Naive thymus-derived CD4-positive, alpha-beta T cell (primary cell): ENCODE data around the gene DACH1. TPM values are rescaled to one million over a fixed set of nuclear protein-coding genes. Genes with fewer than 3 reads are reported as not detected.

Experiments
- ATAC-seq: fragments of 150-1000 bp; cut with Tn5 transposase; 2 replicates; pipeline ENCODE4 v1.10.0; 2021; ENCODE audit warnings: mild to moderate bottlenecking, moderate library complexity
- CTCF ChIA-PET: fragments of 350-600 bp; sonication (Branson Sonifier 250); formaldehyde crosslinking; loops from one replicate; lab custom pipeline; 2021; ENCODE audit warnings: antibody characterized with exemption; lab: Charles Lee
- POLR2A ChIA-PET: fragments of 350-600 bp; sonication (Branson Sonifier 250); formaldehyde crosslinking; loops from one replicate; lab custom pipeline; 2021; ENCODE audit warnings: antibody characterized with exemption, inconsistent platforms; lab: Charles Lee
- DNase-seq, 9 donors: peaks; one replicate each; pipeline versions ENCODE4 v3.0.0 to v3.0.0-alpha.2; 2020 to 2022; ENCODE audit warnings: mixed read lengths in 1 of 9
- H3K27ac ChIP-seq: one replicate; pipeline ENCODE4 v1.7.0; 2013; ENCODE audit warnings: mild to moderate bottlenecking, low read depth, low read length, moderate library complexity
- H3K27me3 ChIP-seq, 2 donors: one replicate each; pipeline ENCODE4 v1.7.0; 2013; ENCODE audit warnings: low read length in 2 of 2, mild to moderate bottlenecking in 2 of 2, moderate library complexity in 2 of 2; ENCODE audit not compliant: control insufficient read depth in 2 of 2, insufficient read depth in 2 of 2
- H3K36me3 ChIP-seq, 3 experiments: 1 replicate in 2 of 3; 2 replicates in 1 of 3; pipeline ENCODE4 v1.7.0; 2013; ENCODE audit warnings: low read length in 3 of 3, mild to moderate bottlenecking in 3 of 3, moderate library complexity in 1 of 3; ENCODE audit not compliant: insufficient read depth in 3 of 3, control insufficient read depth in 2 of 3
- H3K4me1 ChIP-seq, 2 donors: one replicate each; pipeline ENCODE4 v1.7.0; 2013; ENCODE audit warnings: low read length in 2 of 2, mild to moderate bottlenecking in 2 of 2, moderate library complexity in 1 of 2; ENCODE audit not compliant: control insufficient read depth in 2 of 2, insufficient read depth in 2 of 2
- H3K4me3 ChIP-seq: 2 replicates; pipeline ENCODE4 v1.7.0; 2013; ENCODE audit warnings: mild to moderate bottlenecking, low read length
- H3K9me3 ChIP-seq, 3 experiments: 1 replicate in 2 of 3; 2 replicates in 1 of 3; pipeline ENCODE4 v1.7.0; 2013; ENCODE audit warnings: low read length in 3 of 3; ENCODE audit not compliant: control insufficient read depth in 2 of 3
- H3K27ac Mint-ChIP-seq, 9 donors: one replicate each; pipeline ENCODE4 v1.8.0; 2020 to 2022; ENCODE audit warnings: mixed read lengths in 9 of 9, mild to moderate bottlenecking in 8 of 9, moderate library complexity in 5 of 9, inconsistent platforms in 2 of 9
- H3K27me3 Mint-ChIP-seq, 5 donors: one replicate each; pipeline ENCODE4 v1.8.0; 2021 to 2022; ENCODE audit warnings: mixed read lengths in 5 of 5, mild to moderate bottlenecking in 1 of 5
- H3K36me3 Mint-ChIP-seq, 5 donors: one replicate each; pipeline ENCODE4 v1.8.0; 2020 to 2022; ENCODE audit warnings: mixed read lengths in 5 of 5, mild to moderate bottlenecking in 3 of 5, inconsistent platforms in 1 of 5
- H3K4me1 Mint-ChIP-seq, 7 donors: one replicate each; pipeline ENCODE4 v1.8.0; 2020 to 2022; ENCODE audit warnings: mixed read lengths in 7 of 7, mild to moderate bottlenecking in 3 of 7, inconsistent platforms in 1 of 7
- H3K4me3 Mint-ChIP-seq, 10 donors: one replicate each; pipeline ENCODE4 v1.8.0; 2020 to 2022; ENCODE audit warnings: mild to moderate bottlenecking in 10 of 10, mixed read lengths in 10 of 10, moderate library complexity in 6 of 10, inconsistent platforms in 2 of 10
- H3K9me3 Mint-ChIP-seq, 11 donors: one replicate each; pipeline ENCODE4 v1.8.0; 2020 to 2022; ENCODE audit warnings: mixed read lengths in 11 of 11, mild to moderate bottlenecking in 4 of 11, inconsistent platforms in 1 of 11, moderate library complexity in 1 of 11
- intact Hi-C, 2 donors: fragments of 100-400 bp; cut with micrococcal nuclease; formaldehyde crosslinking; loops; one replicate each; pipeline ENCODE4 v1.15.1; 2023
- polyA plus RNA-seq, 2 donors: library from polyadenylated mRNA; unstranded; fragments of 300-500 nt; fragmentation: Illumina TruSeq; gene quantifications; one replicate each; pipeline ENCODE4 v1.2.3, GENCODE V29; 2021
- total RNA-seq, 6 experiments: library from RNA in 5 of 6; stranded (reverse) in 5 of 6; gene quantifications; 1 replicate in 5 of 6; 2 replicates in 1 of 6; pipeline ENCODE4 v1.2.3 and lab custom pipeline; 2021 to 2026

Gene DACH1
- total and polyA plus RNA-seq, 7 experiments from 2014 or later, result 0.20 to 1.7 (median 0.57) TPM; not detected in 1

DNA sequence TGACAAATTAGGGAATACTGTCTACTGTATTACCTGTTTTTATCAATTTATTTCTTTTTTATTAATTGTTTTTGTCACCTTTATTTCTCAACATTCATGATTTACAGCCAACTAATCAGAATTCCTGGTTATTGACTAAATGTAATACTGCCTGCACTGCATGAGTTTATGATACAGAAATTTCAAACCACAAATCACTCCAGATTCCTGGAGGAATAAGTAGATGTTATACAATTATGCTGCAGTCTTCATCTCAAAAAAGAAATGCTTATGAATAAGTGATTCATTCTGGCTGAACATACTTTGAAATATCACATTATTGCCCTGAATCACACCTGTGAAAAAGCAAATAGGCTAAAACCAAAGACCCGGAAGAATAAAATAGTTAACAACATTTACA, 249.7 kb downstream of the DACH1 start:
- H3K9me3 ChIP-seq, result no peaks in the 10 kb centered on the region
- H3K4me1 Mint-ChIP-seq, result no peaks in the 10 kb centered on the region
- no peak for ATAC-seq
- intact Hi-C loops, result no loop called here
- no peak for DNase-seq
- CTCF ChIA-PET, result no interaction called here
- peaks cover 0 to 9% (median 0%) of the 10 kb centered on the region in 11 donors for H3K9me3 Mint-ChIP-seq
- H3K36me3 Mint-ChIP-seq, result peaks cover 0 to 6% (median 0%) of the 10 kb centered on the region in 5 donors
- H3K27ac Mint-ChIP-seq, result no peak overlapping the region
- H3K27ac ChIP-seq, result no peak overlapping the region
- H3K4me3 ChIP-seq, result no peak overlapping the region
- no peak overlapping the region for H3K4me3 Mint-ChIP-seq
- POLR2A ChIA-PET, result no interaction called here
- H3K4me1 ChIP-seq, result no peaks in the 10 kb centered on the region
- no peaks in the 10 kb centered on the region for H3K36me3 ChIP-seq
- no peaks in the 10 kb centered on the region for H3K27me3 ChIP-seq
- H3K27me3 Mint-ChIP-seq, result no peaks in the 10 kb centered on the region

GRCh38 chr13:71613066-71613745, 253.8 kb downstream of the DACH1 start:
- no peak overlapping the region for H3K4me3 ChIP-seq
- Mint-ChIP-seq H3K4me1 (peaks cover 0 to 9% (median 0%) of the 10 kb centered on the region in 7 donors), H3K36me3 (peaks cover 0 to 6% (median 0%) of the 10 kb centered on the region in 5 donors), H3K27me3 (no peaks in the 10 kb centered on the region), H3K4me3 (no peak overlapping the region), H3K27ac (no peak overlapping the region), H3K9me3 (peaks cover 0 to 9% (median 0%) of the 10 kb centered on the region in 11 donors)
- H3K27me3 ChIP-seq, result no peaks in the 10 kb centered on the region
- H3K36me3 ChIP-seq, result no peaks in the 10 kb centered on the region
- CTCF ChIA-PET, result no interaction called here
- H3K4me1 ChIP-seq, result no peaks in the 10 kb centered on the region
- POLR2A ChIA-PET, result no interaction called here
- no peaks in the 10 kb centered on the region for H3K9me3 ChIP-seq
- peak; percentile 66 for ATAC-seq
- no peak overlapping the region for H3K27ac ChIP-seq
- intact Hi-C loops, result no loop called here
- DNase-seq, result no peak

GRCh38 chr13:71611292-71611691, 255.7 kb downstream of the DACH1 start:
- Histone ChIP-seq H3K9me3 (no peaks in the 10 kb centered on the region), H3K4me3 (no peak overlapping the region), H3K36me3 (no peaks in the 10 kb centered on the region), H3K27ac (no peak overlapping the region), H3K27me3 (no peaks in the 10 kb centered on the region), H3K4me1 (no peaks in the 10 kb centered on the region)
- CTCF ChIA-PET, result no interaction called here
- Mint-ChIP-seq H3K27ac (no peak overlapping the region), H3K9me3 (peaks cover 0 to 9% (median 0%) of the 10 kb centered on the region in 11 donors), H3K4me3 (no peak overlapping the region), H3K36me3 (peaks cover 0 to 6% (median 0%) of the 10 kb centered on the region in 5 donors), H3K4me1 (peaks cover 0 to 9% (median 0%) of the 10 kb centered on the region in 7 donors), H3K27me3 (no peaks in the 10 kb centered on the region)
- POLR2A ChIA-PET, result no interaction called here
- DNase-seq (no peak), ATAC-seq (no peak)
- intact Hi-C loops, result no loop called here

- H3K4me3 Mint-ChIP-seq, result no peak overlapping the region
- Histone ChIP-seq H3K9me3 (no peaks in the 10 kb centered on the region), H3K27me3 (no peaks in the 10 kb centered on the region), H3K36me3 (no peaks in the 10 kb centered on the region), H3K4me1 (no peaks in the 10 kb centered on the region), H3K4me3 (no peak overlapping the region), H3K27ac (no peak overlapping the region)
- H3K36me3 Mint-ChIP-seq, result peaks cover 0 to 6% (median 0%) of the 10 kb centered on the region in 5 donors
- POLR2A ChIA-PET, result no interaction called here
- peaks cover 0 to 9% (median 0%) of the 10 kb centered on the region in 7 donors for H3K4me1 Mint-ChIP-seq
- no peak for ATAC-seq
- H3K27me3 Mint-ChIP-seq, result no peaks in the 10 kb centered on the region
- intact Hi-C loops, result no loop called here
- CTCF ChIA-PET, result no interaction called here
- no peak overlapping the region for H3K27ac Mint-ChIP-seq
- DNase-seq, result no peak
- peaks cover 0 to 5% (median 0%) of the 10 kb centered on the region in 11 donors for H3K9me3 Mint-ChIP-seq
Observed at GRCh38 chr13:71610876-71611275, 256.1 kb downstream of the DACH1 start.

- H3K27ac ChIP-seq, result no peak overlapping the region
- no peaks in the 10 kb centered on the region for H3K27me3 ChIP-seq
- ATAC-seq, result no peak
- no peaks in the 10 kb centered on the region for H3K27me3 Mint-ChIP-seq
- DNase-seq, result no peak
- intact Hi-C loops, result no loop called here
- no peaks in the 10 kb centered on the region for H3K4me1 ChIP-seq
- no peaks in the 10 kb centered on the region for H3K9me3 ChIP-seq
- H3K9me3 Mint-ChIP-seq, result peaks cover 0 to 5% (median 0%) of the 10 kb centered on the region in 11 donors
- ChIA-PET POLR2A (no interaction called here), CTCF (no interaction called here)
- H3K4me3 ChIP-seq, result no peak overlapping the region
- H3K4me1 Mint-ChIP-seq, result peaks cover 0 to 9% (median 0%) of the 10 kb centered on the region in 7 donors
- H3K27ac Mint-ChIP-seq, result no peak overlapping the region
- no peaks in the 10 kb centered on the region for H3K36me3 ChIP-seq
- no peak overlapping the region for H3K4me3 Mint-ChIP-seq
- H3K36me3 Mint-ChIP-seq, result peaks cover 0 to 6% (median 0%) of the 10 kb centered on the region in 5 donors
Observed at GRCh38 chr13:71609271-71609670, 257.7 kb downstream of the DACH1 start.

DNA sequence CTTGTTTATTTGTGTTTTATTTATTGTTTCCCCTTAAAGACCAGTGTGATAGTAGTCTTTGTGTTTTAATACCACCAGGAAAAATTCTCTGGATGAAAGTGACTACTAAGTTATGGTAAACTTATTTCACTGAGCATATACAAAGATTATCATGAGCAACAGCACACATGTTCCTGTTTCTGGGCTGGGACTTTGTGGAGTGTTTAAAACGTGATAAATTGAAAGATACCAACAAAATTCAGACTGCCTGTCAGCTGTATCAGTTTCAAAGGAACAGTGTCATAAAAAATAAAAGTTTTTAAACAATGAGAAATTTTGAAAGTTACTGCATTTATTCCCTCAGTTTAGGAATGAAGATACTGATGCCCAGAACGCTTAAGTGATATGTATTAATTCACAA, 259.4 kb downstream of the DACH1 start:
- Histone ChIP-seq H3K27me3 (no peaks in the 10 kb centered on the region), H3K9me3 (no peaks in the 10 kb centered on the region), H3K4me3 (no peak overlapping the region), H3K36me3 (no peaks in the 10 kb centered on the region), H3K27ac (no peak overlapping the region), H3K4me1 (no peaks in the 10 kb centered on the region)
- ATAC-seq, result no peak
- CTCF ChIA-PET, result no interaction called here
- H3K36me3 Mint-ChIP-seq, result no peaks in the 10 kb centered on the region
- H3K4me3 Mint-ChIP-seq, result no peak overlapping the region
- no peaks in the 10 kb centered on the region for H3K9me3 Mint-ChIP-seq
- H3K27ac Mint-ChIP-seq, result no peak overlapping the region
- DNase-seq, result no peak
- no peaks in the 10 kb centered on the region for H3K27me3 Mint-ChIP-seq
- peaks cover 0 to 9% (median 0%) of the 10 kb centered on the region in 7 donors for H3K4me1 Mint-ChIP-seq
- POLR2A ChIA-PET, result no interaction called here
- intact Hi-C loops, result no loop called here

GRCh38 chr13:71606818-71607217, 260.2 kb downstream of the DACH1 start:
- no peak overlapping the region for H3K27ac ChIP-seq
- Mint-ChIP-seq H3K4me1 (peaks cover 0 to 7% (median 0%) of the 10 kb centered on the region in 7 donors), H3K36me3 (no peaks in the 10 kb centered on the region), H3K4me3 (no peak overlapping the region), H3K27ac (no peak overlapping the region), H3K9me3 (no peaks in the 10 kb centered on the region), H3K27me3 (no peaks in the 10 kb centered on the region)
- H3K36me3 ChIP-seq, result no peaks in the 10 kb centered on the region
- POLR2A ChIA-PET, result no interaction called here
- no peaks in the 10 kb centered on the region for H3K27me3 ChIP-seq
- ATAC-seq (no peak), DNase-seq (no peak)
- H3K4me1 ChIP-seq, result no peaks in the 10 kb centered on the region
- intact Hi-C loops, result no loop called here
- H3K4me3 ChIP-seq, result no peak overlapping the region
- H3K9me3 ChIP-seq, result no peaks in the 10 kb centered on the region
- CTCF ChIA-PET, result no interaction called here
